SK-N-SH treated with all-trans-retinoic acid at 6 μM for 48 hours (cell line): ENCODE data around the gene NDUFS4.

Experiments used
- ARNTL ChIP-seq: fragments of 450-650 bp; formaldehyde crosslinking; IDR thresholded peaks from 2 replicates; pipeline ENCODE4 v1.5.0; 2020; ENCODE audit warnings: low read depth, mild to moderate bottlenecking, moderate library complexity, borderline replicate concordance
- CREB5 ChIP-seq: fragments of 250-450 bp; sonication (Bioruptor Pico); IDR thresholded peaks from 2 replicates; pipeline ENCODE4 v1.5.1; 2020; ENCODE audit warnings: low read depth, mild to moderate bottlenecking, moderate library complexity
- ESRRG ChIP-seq: fragments of 250-450 bp; sonication (Bioruptor Pico); IDR thresholded peaks from 2 replicates; pipeline ENCODE4 v1.6.1; 2021; ENCODE audit warnings: mild to moderate bottlenecking
- GLIS3 ChIP-seq: fragments of 250-450 bp; sonication (Bioruptor Pico); IDR thresholded peaks from 2 replicates; pipeline ENCODE4 v1.5.0; 2020; ENCODE audit warnings: mild to moderate bottlenecking, moderate library complexity
- PATZ1 ChIP-seq: fragments of 250-450 bp; sonication (Bioruptor Pico); IDR thresholded peaks from 2 replicates; pipeline ENCODE4 v1.8.0; 2020; ENCODE audit warnings: mild to moderate bottlenecking, moderate library complexity, borderline replicate concordance
- PPARA ChIP-seq: fragments of 250-450 bp; sonication (Bioruptor Pico); IDR thresholded peaks from 2 replicates; pipeline ENCODE4 v1.5.0; 2020; ENCODE audit warnings: mild to moderate bottlenecking, borderline replicate concordance
- TCF4 ChIP-seq: fragments of 250-450 bp; sonication (Bioruptor Pico); IDR thresholded peaks from 2 replicates; pipeline ENCODE4 v1.8.0; 2021; ENCODE audit warnings: mild to moderate bottlenecking, moderate library complexity, borderline replicate concordance
- ZFP30 ChIP-seq: fragments of 450-650 bp; formaldehyde crosslinking; IDR thresholded peaks from 2 replicates; pipeline ENCODE4 v1.5.0; 2022; ENCODE audit warnings: mild to moderate bottlenecking, moderate library complexity

GRCh38 chr5:53726121-53726520 lies 165.7 kb downstream of the NDUFS4 start:
- TF ChIP-seq ZFP30 (CRISPR knock-in tag): no peak
- no peak for TF ChIP-seq TCF4 (CRISPR knock-in tag)
- no peak for TF ChIP-seq PATZ1 (CRISPR knock-in tag)
- TF ChIP-seq PPARA (CRISPR knock-in tag): no peak
- TF ChIP-seq ARNTL (CRISPR knock-in tag): no peak
- no peak for TF ChIP-seq ESRRG (CRISPR knock-in tag)
- no peak for TF ChIP-seq CREB5
- TF ChIP-seq GLIS3 (CRISPR knock-in tag): no peak
